ENCODE results near the gene HIGD2A. TPM values are rescaled to one million over a fixed set of nuclear protein-coding genes. Genes with fewer than 3 reads are reported as not detected.

Gene HIGD2A
- total and polyA plus RNA-seq, 2 experiments from 2014 or later, result 67.7 to 194 TPM

- H3K9me3 Mint-ChIP-seq, result peaks cover 34% of the 10 kb centered on the region
- peak overlapping the region; percentile 63 for H3K4me3 Mint-ChIP-seq
- Histone ChIP-seq H3K9me2 (ENCODE audit: insufficient read depth) (0 out of 2 replicates have a peak, but pooled peaks cover 2% of the 10 kb centered on the region), H3K4me1 (ENCODE audit: insufficient read depth) (0 out of 2 replicates have a peak, but pooled peaks cover 3% of the 10 kb centered on the region), H2AFZ (peak overlapping the region; percentile 99), H3K36me3 (ENCODE audit: insufficient read depth) (0 out of 2 replicates have a peak, but pooled peaks cover 3% of the 10 kb centered on the region), H3F3A (replicated peaks; ENCODE audit: low read depth) (0 out of 2 replicates have a peak, but pooled peaks cover 4% of the 10 kb centered on the region), H4K20me1 (replicated peaks; ENCODE audit: insufficient read depth) (peaks cover 7% of the 10 kb centered on the region), H3K79me2 (replicated peaks; ENCODE audit: insufficient read depth) (no peaks in the 10 kb centered on the region), H3K4me2 (peak overlapping the region; percentile 70), H3K27me3 (ENCODE audit: insufficient read depth) (peaks cover 29% of the 10 kb centered on the region), H3K27ac (ENCODE audit: low read depth) (no peak overlapping the region), H3K4me3 (peak overlapping the region; percentile 85)
- H3K27ac Mint-ChIP-seq, result no peak overlapping the region
- 0 out of 3 replicates have a peak, but pooled peaks cover 3% of the 10 kb centered on the region for H3K4me1 Mint-ChIP-seq
- no peak; the same call in 2 of the 3 replicates for ATAC-seq
- TF ChIP-seq CTCF (conservative IDR thresholded peaks at IDR 0.05; ENCODE audit: low read depth in 2 of 2) (no peak), ZNF114 (CRISPR knock-in tag; IDR thresholded peaks at IDR 0.05) (no peak), POLR2AphosphoS5 (IDR thresholded peaks at IDR 0.05; ENCODE audit: low read depth) (no peak)
- TF ChIP-seq, protein P1, sequence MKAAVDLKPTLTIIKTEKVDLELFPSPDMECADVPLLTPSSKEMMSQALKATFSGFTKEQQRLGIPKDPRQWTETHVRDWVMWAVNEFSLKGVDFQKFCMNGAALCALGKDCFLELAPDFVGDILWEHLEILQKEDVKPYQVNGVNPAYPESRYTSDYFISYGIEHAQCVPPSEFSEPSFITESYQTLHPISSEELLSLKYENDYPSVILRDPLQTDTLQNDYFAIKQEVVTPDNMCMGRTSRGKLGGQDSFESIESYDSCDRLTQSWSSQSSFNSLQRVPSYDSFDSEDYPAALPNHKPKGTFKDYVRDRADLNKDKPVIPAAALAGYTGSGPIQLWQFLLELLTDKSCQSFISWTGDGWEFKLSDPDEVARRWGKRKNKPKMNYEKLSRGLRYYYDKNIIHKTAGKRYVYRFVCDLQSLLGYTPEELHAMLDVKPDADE (IDR thresholded peaks at IDR 0.05), result no peak
- peaks cover 16% of the 10 kb centered on the region for H3K27me3 Mint-ChIP-seq (ENCODE audit: insufficient read depth, low read depth, poor library complexity)
- DNase-seq (ENCODE audit: low spot score), result no peak
- peaks cover 13% of the 10 kb centered on the region for H3K36me3 Mint-ChIP-seq (ENCODE audit: low read depth)
Observed at GRCh38 chr5:176416965-176417364, 28.4 kb downstream of the HIGD2A start.

DNA sequence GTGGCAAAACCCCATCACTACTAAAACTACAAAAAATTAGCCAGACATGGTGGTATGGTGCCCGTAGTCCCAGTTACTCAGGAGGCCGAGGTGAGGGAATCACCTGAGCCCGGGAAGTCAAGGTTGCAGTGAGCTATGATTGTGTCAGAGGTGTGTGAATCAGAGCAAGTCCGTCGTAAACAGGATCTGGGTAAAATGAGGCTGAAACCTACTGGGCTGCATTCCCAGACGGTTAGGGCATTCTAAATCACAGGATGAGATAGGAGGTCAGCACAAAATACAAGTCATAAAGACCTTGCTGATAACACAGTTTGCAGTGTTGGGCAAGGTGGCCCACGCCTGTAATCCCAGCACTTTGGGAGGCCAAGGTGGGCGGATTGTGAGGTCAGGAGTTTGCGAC lies 29.7 kb downstream of the HIGD2A start:
- Histone ChIP-seq H3K4me3 (no peak overlapping the region), H3F3A (replicated peaks; ENCODE audit: low read depth) (0 out of 2 replicates have a peak, but pooled peaks cover 4% of the 10 kb centered on the region), H3K27ac (ENCODE audit: low read depth) (no peak overlapping the region), H3K4me2 (no peak overlapping the region), H4K20me1 (replicated peaks; ENCODE audit: insufficient read depth) (peaks cover 7% of the 10 kb centered on the region), H2AFZ (no peak overlapping the region), H3K9me2 (ENCODE audit: insufficient read depth) (0 out of 2 replicates have a peak, but pooled peaks cover 4% of the 10 kb centered on the region), H3K79me2 (replicated peaks; ENCODE audit: insufficient read depth) (no peaks in the 10 kb centered on the region), H3K36me3 (ENCODE audit: insufficient read depth) (0 out of 2 replicates have a peak, but pooled peaks cover 3% of the 10 kb centered on the region), H3K27me3 (ENCODE audit: insufficient read depth) (peaks cover 29% of the 10 kb centered on the region), H3K4me1 (ENCODE audit: insufficient read depth) (0 out of 2 replicates have a peak, but pooled peaks cover 3% of the 10 kb centered on the region)
- Mint-ChIP-seq H3K36me3 (ENCODE audit: low read depth) (peaks cover 20% of the 10 kb centered on the region), H3K27me3 (ENCODE audit: insufficient read depth, low read depth, poor library complexity) (peaks cover 16% of the 10 kb centered on the region), H3K9me3 (peaks cover 45% of the 10 kb centered on the region), H3K27ac (no peak overlapping the region), H3K4me1 (0 out of 3 replicates have a peak, but pooled peaks cover 3% of the 10 kb centered on the region), H3K4me3 (no peak overlapping the region)
- ATAC-seq, result no peak
- no peak for DNase-seq (ENCODE audit: low spot score)
- TF ChIP-seq, protein P2, sequence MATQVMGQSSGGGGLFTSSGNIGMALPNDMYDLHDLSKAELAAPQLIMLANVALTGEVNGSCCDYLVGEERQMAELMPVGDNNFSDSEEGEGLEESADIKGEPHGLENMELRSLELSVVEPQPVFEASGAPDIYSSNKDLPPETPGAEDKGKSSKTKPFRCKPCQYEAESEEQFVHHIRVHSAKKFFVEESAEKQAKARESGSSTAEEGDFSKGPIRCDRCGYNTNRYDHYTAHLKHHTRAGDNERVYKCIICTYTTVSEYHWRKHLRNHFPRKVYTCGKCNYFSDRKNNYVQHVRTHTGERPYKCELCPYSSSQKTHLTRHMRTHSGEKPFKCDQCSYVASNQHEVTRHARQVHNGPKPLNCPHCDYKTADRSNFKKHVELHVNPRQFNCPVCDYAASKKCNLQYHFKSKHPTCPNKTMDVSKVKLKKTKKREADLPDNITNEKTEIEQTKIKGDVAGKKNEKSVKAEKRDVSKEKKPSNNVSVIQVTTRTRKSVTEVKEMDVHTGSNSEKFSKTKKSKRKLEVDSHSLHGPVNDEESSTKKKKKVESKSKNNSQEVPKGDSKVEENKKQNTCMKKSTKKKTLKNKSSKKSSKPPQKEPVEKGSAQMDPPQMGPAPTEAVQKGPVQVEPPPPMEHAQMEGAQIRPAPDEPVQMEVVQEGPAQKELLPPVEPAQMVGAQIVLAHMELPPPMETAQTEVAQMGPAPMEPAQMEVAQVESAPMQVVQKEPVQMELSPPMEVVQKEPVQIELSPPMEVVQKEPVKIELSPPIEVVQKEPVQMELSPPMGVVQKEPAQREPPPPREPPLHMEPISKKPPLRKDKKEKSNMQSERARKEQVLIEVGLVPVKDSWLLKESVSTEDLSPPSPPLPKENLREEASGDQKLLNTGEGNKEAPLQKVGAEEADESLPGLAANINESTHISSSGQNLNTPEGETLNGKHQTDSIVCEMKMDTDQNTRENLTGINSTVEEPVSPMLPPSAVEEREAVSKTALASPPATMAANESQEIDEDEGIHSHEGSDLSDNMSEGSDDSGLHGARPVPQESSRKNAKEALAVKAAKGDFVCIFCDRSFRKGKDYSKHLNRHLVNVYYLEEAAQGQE (IDR thresholded peaks at IDR 0.05; ENCODE audit: unreplicated experiment), result no peak
- TF ChIP-seq NANOG (IDR thresholded peaks at IDR 0.05; ENCODE audit: borderline replicate concordance) (no peak), CREB1 (CRISPR knock-in tag; IDR thresholded peaks at IDR 0.05; ENCODE audit: low read depth) (no peak), EZH2 (IDR thresholded peaks at IDR 0.05; ENCODE audit: low read depth, unreplicated experiment) (no peak), ZNF114 (CRISPR knock-in tag; IDR thresholded peaks at IDR 0.05) (no peak), JUNB (IDR thresholded peaks at IDR 0.05; ENCODE audit: unreplicated experiment) (no peak), EZH2phosphoT487 (IDR thresholded peaks at IDR 0.05; ENCODE audit: unreplicated experiment) (no peak), STAT1 (IDR thresholded peaks at IDR 0.05; ENCODE audit: unreplicated experiment) (no peak), ZNF331 (CRISPR knock-in tag; IDR thresholded peaks at IDR 0.05; ENCODE audit: low read depth) (no peak), POLR2AphosphoS5 (IDR thresholded peaks at IDR 0.05; ENCODE audit: low read depth) (no peak)
- TF ChIP-seq, protein P1 (IDR thresholded peaks at IDR 0.05), result no peak

All from GM23338 (cell line).